ENCODE data around the gene TMOD2.
A peak's percentile ranks its signal among the peaks of the same experiment; 100 is the strongest.

Gene TMOD2

GRCh38 chr15:51720201-51720995 lies 31.0 kb upstream of the TMOD2 start:
- H3K36me3 ChIP-seq: peaks cover 40% of the 10 kb centered on the region
- TF ChIP-seq Cebpa-rat (IDR thresholded peaks at IDR 0.05): no peak
- no peak overlapping the region for H3K4me2 ChIP-seq
- peaks cover 15% of the 10 kb centered on the region for H3K4me1 ChIP-seq
- H3K9me3 ChIP-seq: no peaks in the 10 kb centered on the region
- no peak overlapping the region for H3K27ac ChIP-seq
- no peak overlapping the region for H3K9ac ChIP-seq
- no peak overlapping the region for H3K4me3 ChIP-seq
- H3K27me3 ChIP-seq: no peaks in the 10 kb centered on the region
- H4K20me1 ChIP-seq: peaks cover 14% of the 10 kb centered on the region; the same call in 1 of the 2 replicates

- no peak for TF ChIP-seq Cebpa-rat (IDR thresholded peaks at IDR 0.05)
- Histone ChIP-seq H3K27me3 (no peaks in the 10 kb centered on the region), H3K36me3 (peaks cover 35% of the 10 kb centered on the region), H4K20me1 (peaks cover 24% of the 10 kb centered on the region), H3K9ac (no peak overlapping the region), H3K4me3 (no peak overlapping the region), H3K4me1 (peaks cover 25% of the 10 kb centered on the region), H3K4me2 (no peak overlapping the region), H3K27ac (no peak overlapping the region), H3K9me3 (no peaks in the 10 kb centered on the region)
Measured at GRCh38 chr15:51721199-51721960, 30.0 kb upstream of the TMOD2 start.

DNA sequence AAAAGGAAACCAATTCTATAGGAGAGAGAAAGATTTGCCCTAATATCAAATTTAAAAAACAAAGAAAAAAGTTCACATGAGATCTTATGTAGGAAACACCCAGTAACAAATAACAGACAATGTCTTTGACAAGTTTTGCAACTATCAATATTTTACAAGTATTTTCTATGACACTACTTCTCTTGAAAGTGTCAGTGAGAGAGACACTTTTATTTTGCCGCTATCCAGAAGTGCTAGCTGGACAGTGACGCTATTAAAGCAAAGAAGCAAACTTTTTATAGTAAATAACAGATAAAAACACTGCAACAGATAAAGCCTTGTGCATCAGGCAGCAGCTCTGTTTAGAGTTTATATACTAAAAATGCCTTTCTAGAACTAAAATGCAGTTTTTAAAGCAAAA lies 27.2 kb upstream of the TMOD2 start:
- peaks cover 52% of the 10 kb centered on the region for H3K4me1 ChIP-seq
- H4K20me1 ChIP-seq: peaks cover 42% of the 10 kb centered on the region
- H3K4me2 ChIP-seq: peak overlapping the region; percentile 38; the same call in 1 of the 2 replicates
- no peaks in the 10 kb centered on the region for H3K9me3 ChIP-seq
- no peak overlapping the region for H3K9ac ChIP-seq
- no peak overlapping the region for H3K4me3 ChIP-seq
- no peaks in the 10 kb centered on the region for H3K27me3 ChIP-seq
- H3K27ac ChIP-seq: no peak overlapping the region
- peaks cover 31% of the 10 kb centered on the region for H3K36me3 ChIP-seq
- no peak for TF ChIP-seq Cebpa-rat (IDR thresholded peaks at IDR 0.05)

GRCh38 chr15:51724673-51725072 lies 26.7 kb upstream of the TMOD2 start:
- no peak for TF ChIP-seq Cebpa-rat (IDR thresholded peaks at IDR 0.05)
- Histone ChIP-seq H3K27me3 (no peaks in the 10 kb centered on the region), H3K9me3 (no peaks in the 10 kb centered on the region), H4K20me1 (peaks cover 42% of the 10 kb centered on the region), H3K27ac (no peak overlapping the region), H3K4me3 (no peak overlapping the region), H3K9ac (0 out of 2 replicates have a peak overlapping the region, but pooled peaks have one; percentile 20), H3K4me2 (peak overlapping the region; percentile 38), H3K36me3 (peaks cover 31% of the 10 kb centered on the region), H3K4me1 (peaks cover 57% of the 10 kb centered on the region)

DNA sequence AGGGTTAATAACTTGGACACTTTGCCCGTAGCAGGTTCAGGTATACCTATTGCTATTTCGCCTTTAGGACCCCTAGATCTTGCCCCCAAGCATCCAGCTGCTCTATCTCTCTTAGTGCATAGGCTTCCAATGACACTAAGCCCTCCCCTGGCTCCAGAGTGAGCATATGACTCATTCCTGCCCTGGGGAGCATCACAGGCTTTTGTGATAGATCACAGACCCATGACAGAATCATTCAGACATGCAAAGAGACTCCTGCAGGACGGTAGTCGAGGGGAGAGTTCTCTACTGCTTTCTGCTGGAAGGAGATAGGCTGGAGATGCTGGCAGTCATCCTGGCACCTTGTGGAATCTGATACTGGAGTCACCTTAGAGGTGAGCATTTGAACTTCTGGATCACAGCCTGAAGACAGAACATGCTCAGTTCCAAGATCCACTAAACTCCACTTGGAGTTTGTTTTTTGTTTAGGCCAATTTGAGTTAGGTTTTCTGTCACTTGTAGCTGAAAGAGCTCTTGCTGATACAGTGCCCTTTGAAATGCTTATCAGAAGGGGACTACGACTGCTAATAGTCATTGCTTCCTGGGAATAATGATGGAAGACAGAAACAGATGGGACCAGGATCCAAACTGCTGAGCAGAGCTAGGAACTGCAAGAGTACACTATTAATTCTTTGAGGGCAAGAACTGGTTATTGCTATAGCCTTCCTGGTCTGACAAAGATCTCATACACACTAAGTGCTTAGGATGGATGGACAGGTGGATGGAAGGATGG lies 24.9 kb upstream of the TMOD2 start:
- no peaks in the 10 kb centered on the region for H3K9me3 ChIP-seq
- no peak for TF ChIP-seq Cebpa-rat (IDR thresholded peaks at IDR 0.05)
- H3K4me3 ChIP-seq: no peak overlapping the region
- H3K4me2 ChIP-seq: peak overlapping the region; percentile 54
- H3K4me1 ChIP-seq: peaks cover 75% of the 10 kb centered on the region
- no peak overlapping the region for H3K27ac ChIP-seq
- no peak overlapping the region for H3K9ac ChIP-seq
- peaks cover 52% of the 10 kb centered on the region for H4K20me1 ChIP-seq
- peaks cover 18% of the 10 kb centered on the region for H3K36me3 ChIP-seq
- H3K27me3 ChIP-seq: no peaks in the 10 kb centered on the region

GRCh38 chr15:51727141-51727897 lies 24.1 kb upstream of the TMOD2 start:
- Histone ChIP-seq H3K4me1 (peaks cover 83% of the 10 kb centered on the region), H4K20me1 (peaks cover 59% of the 10 kb centered on the region), H3K9ac (no peak overlapping the region), H3K4me3 (no peak overlapping the region), H3K4me2 (peak overlapping the region; percentile 54), H3K27me3 (no peaks in the 10 kb centered on the region), H3K27ac (0 out of 2 replicates have a peak overlapping the region, but pooled peaks have one; percentile 33), H3K36me3 (peaks cover 10% of the 10 kb centered on the region; the same call in 1 of the 2 replicates), H3K9me3 (no peaks in the 10 kb centered on the region)
- no peak for TF ChIP-seq Cebpa-rat (IDR thresholded peaks at IDR 0.05)

GRCh38 chr15:51731549-51732267 lies 19.7 kb upstream of the TMOD2 start:
- Histone ChIP-seq H3K4me2 (peak overlapping the region; percentile 91), H3K4me3 (peak overlapping the region; percentile 55)

GRCh38 chr15:51732646-51733045 lies 18.8 kb upstream of the TMOD2 start:
- Histone ChIP-seq H4K20me1 (peaks cover 50% of the 10 kb centered on the region), H3K27me3 (no peaks in the 10 kb centered on the region), H3K4me3 (peak overlapping the region; percentile 55; the same call in 1 of the 2 replicates), H3K36me3 (0 out of 2 replicates have a peak, but pooled peaks cover 5% of the 10 kb centered on the region), H3K4me2 (peak overlapping the region; percentile 91), H3K27ac (peak overlapping the region; percentile 82), H3K9me3 (no peaks in the 10 kb centered on the region), H3K4me1 (peaks cover 91% of the 10 kb centered on the region), H3K9ac (peak overlapping the region; percentile 58; the same call in 1 of the 2 replicates)
- TF ChIP-seq Cebpa-rat (IDR thresholded peaks at IDR 0.05): no peak

More at GRCh38 chr15:51731549-51732267, 19.7 kb upstream of the TMOD2 start:
- H3K9ac ChIP-seq: peak overlapping the region; percentile 64
- H4K20me1 ChIP-seq: peaks cover 59% of the 10 kb centered on the region
- H3K4me1 ChIP-seq: peaks cover 99% of the 10 kb centered on the region
- H3K27me3 ChIP-seq: no peaks in the 10 kb centered on the region
- TF ChIP-seq Cebpa-rat (IDR thresholded peaks at IDR 0.05): peak; percentile 75
- peak overlapping the region; percentile 82 for H3K27ac ChIP-seq
- no peaks in the 10 kb centered on the region for H3K9me3 ChIP-seq
- H3K36me3 ChIP-seq: 0 out of 2 replicates have a peak, but pooled peaks cover 5% of the 10 kb centered on the region

All from BLaER1 (cell line).